ENCODE measurements around the gene SLFN5. TPM values are rescaled to one million over a fixed set of nuclear protein-coding genes. Genes with fewer than 3 reads are reported as not detected.

SLFN5 gene
- polyA plus RNA-seq, 1 of the 3 experiments (the other 2 are of a cell fraction): 1.4 TPM

- TF ChIP-seq TCF12 (IDR thresholded peaks at IDR 0.05) (peak; percentile 18; the same call in 1 of the 2 replicates), JUND (IDR thresholded peaks at IDR 0.05) (no peak)
- no peak overlapping the region for H3K4me3 ChIP-seq (ENCODE audit: low read depth in 2 of 2, low read length in 1 of 2)
- H4K20me1 ChIP-seq (ENCODE audit: insufficient read depth): no peaks in the 10 kb centered on the region
- ChIA-PET POLR2A (no interaction called here), CTCF (no interaction called here)
- no peaks in the 10 kb centered on the region for H3K9me2 ChIP-seq
- H3K36me3 ChIP-seq (replicated peaks in 1 of 2; ENCODE audit: control insufficient read depth in 1 of 2, insufficient read depth in 2 of 2, low read length in 1 of 2): no peaks in the 10 kb centered on the region
- no peaks in the 10 kb centered on the region for H3F3A ChIP-seq (replicated peaks; ENCODE audit: insufficient read depth)
- H3K9me3 ChIP-seq: no peaks in the 10 kb centered on the region
- 23% methylated on average over 1 of the region's 1 CpG for WGBS (ENCODE audit: low lambda C conversion rate)
- no peaks in the 10 kb centered on the region for H3K79me2 ChIP-seq (ENCODE audit: insufficient read depth)
- no peaks in the 10 kb centered on the region; the same call in 1 of the 2 replicates for H3K27me3 ChIP-seq (ENCODE audit: insufficient read depth)
- no peak for DNase-seq
- H3K9ac ChIP-seq: no peak overlapping the region
- H3K4me1 ChIP-seq (ENCODE audit: control insufficient read depth in 1 of 2, insufficient read depth in 2 of 2, low read depth in 1 of 2, low read length in 1 of 2): no peaks in the 10 kb centered on the region
- H2AFZ ChIP-seq (ENCODE audit: low read depth): no peak overlapping the region
- H3K27ac ChIP-seq (ENCODE audit: low read depth in 2 of 2, low read length in 1 of 2): no peak overlapping the region
- no peak overlapping the region for H3K4me2 ChIP-seq
These were observed 48.9 kb downstream of the SLFN5 start for GRCh38 chr17:35291802-35292201.

DNA sequence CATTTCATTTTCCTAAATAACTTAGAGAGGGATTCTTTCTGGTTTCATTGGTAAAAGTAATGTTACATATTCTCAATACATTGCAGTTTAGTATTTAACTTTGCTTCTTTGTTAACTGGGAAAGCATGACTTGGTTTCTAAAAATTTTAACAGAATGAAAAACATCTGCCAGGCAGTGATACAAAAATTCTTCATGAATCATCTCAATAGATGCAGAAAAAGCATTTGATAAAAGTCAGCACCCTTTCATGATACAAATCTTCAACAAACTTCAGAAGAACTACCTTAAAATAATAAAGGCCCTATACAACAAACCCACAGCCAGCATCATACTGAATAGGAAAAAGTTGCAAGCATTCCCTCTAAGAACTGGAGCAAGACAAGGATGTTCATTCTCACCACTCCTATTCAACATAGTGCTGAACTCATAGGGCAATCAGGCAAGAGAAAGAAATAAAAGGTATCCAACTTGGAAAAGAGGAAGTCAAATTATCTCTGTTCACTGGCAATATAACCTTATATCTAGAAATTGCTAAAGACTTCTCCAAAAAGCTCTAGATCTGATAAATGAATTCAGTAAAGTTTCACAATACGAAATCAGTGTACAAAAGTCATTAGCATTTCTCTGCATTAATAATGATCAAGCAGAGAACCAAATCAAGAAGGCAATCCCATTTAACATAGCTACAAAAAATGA, 50.4 kb downstream of the SLFN5 start:
- H3K4me3 ChIP-seq (ENCODE audit: low read depth in 2 of 2, low read length in 1 of 2): no peak overlapping the region
- CTCF ChIA-PET: no interaction called here

More for the DNA sequence above, 50.4 kb downstream of the SLFN5 start:
- Histone ChIP-seq H3K27me3 (ENCODE audit: insufficient read depth) (no peaks in the 10 kb centered on the region; the same call in 1 of the 2 replicates), H2AFZ (ENCODE audit: low read depth) (no peak overlapping the region), H3K9me2 (no peaks in the 10 kb centered on the region), H3K36me3 (replicated peaks in 1 of 2; ENCODE audit: control insufficient read depth in 1 of 2, insufficient read depth in 2 of 2, low read length in 1 of 2) (no peaks in the 10 kb centered on the region), H3K9me3 (no peaks in the 10 kb centered on the region), H3K4me1 (ENCODE audit: control insufficient read depth in 1 of 2, insufficient read depth in 2 of 2, low read depth in 1 of 2, low read length in 1 of 2) (no peaks in the 10 kb centered on the region), H3K27ac (ENCODE audit: low read depth in 2 of 2, low read length in 1 of 2) (no peak overlapping the region), H3K79me2 (ENCODE audit: insufficient read depth) (no peaks in the 10 kb centered on the region), H3K9ac (no peak overlapping the region), H3K4me2 (no peak overlapping the region), H3F3A (replicated peaks; ENCODE audit: insufficient read depth) (no peaks in the 10 kb centered on the region), H4K20me1 (ENCODE audit: insufficient read depth) (no peaks in the 10 kb centered on the region)
- 2% methylated on average over 1 of the region's 1 CpG for WGBS (ENCODE audit: low lambda C conversion rate)
- DNase-seq: no peak
- POLR2A ChIA-PET: no interaction called here
- TF ChIP-seq TEAD4 (IDR thresholded peaks at IDR 0.05; ENCODE audit: borderline replicate concordance, insufficient read depth): no peak
- TF ChIP-seq GABPA (IDR thresholded peaks at IDR 0.05; ENCODE audit: low read depth): no peak
- no peak for TF ChIP-seq SMC3 (IDR thresholded peaks at IDR 0.05; ENCODE audit: low read depth, low read length)
- no peak for TF ChIP-seq FOSL2 (IDR thresholded peaks at IDR 0.05; ENCODE audit: borderline replicate concordance, low read depth)
- TF ChIP-seq ELF1 (IDR thresholded peaks at IDR 0.05): no peak
- no peak for TF ChIP-seq EP300 (IDR thresholded peaks at IDR 0.05; ENCODE audit: borderline replicate concordance in 1 of 2, low read depth in 1 of 2, low read length in 1 of 2)
- no peak for TF ChIP-seq YY1 (IDR thresholded peaks at IDR 0.05; ENCODE audit: low read depth)
- TF ChIP-seq CTCF (IDR thresholded peaks at IDR 0.05): no peak
- TF ChIP-seq, protein P1, sequence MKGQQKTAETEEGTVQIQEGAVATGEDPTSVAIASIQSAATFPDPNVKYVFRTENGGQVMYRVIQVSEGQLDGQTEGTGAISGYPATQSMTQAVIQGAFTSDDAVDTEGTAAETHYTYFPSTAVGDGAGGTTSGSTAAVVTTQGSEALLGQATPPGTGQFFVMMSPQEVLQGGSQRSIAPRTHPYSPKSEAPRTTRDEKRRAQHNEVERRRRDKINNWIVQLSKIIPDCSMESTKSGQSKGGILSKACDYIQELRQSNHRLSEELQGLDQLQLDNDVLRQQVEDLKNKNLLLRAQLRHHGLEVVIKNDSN (IDR thresholded peaks at IDR 0.05; ENCODE audit: borderline replicate concordance, low read depth): no peak
- TF ChIP-seq RAD21 (IDR thresholded peaks at IDR 0.05; ENCODE audit: low read length): no peak
- TF ChIP-seq, protein P2, sequence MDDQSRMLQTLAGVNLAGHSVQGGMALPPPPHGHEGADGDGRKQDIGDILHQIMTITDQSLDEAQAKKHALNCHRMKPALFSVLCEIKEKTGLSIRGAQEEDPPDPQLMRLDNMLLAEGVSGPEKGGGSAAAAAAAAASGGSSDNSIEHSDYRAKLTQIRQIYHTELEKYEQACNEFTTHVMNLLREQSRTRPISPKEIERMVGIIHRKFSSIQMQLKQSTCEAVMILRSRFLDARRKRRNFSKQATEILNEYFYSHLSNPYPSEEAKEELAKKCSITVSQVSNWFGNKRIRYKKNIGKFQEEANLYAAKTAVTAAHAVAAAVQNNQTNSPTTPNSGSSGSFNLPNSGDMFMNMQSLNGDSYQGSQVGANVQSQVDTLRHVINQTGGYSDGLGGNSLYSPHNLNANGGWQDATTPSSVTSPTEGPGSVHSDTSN (IDR thresholded peaks at IDR 0.05): no peak
- TF ChIP-seq NFIC (IDR thresholded peaks at IDR 0.05; ENCODE audit: borderline replicate concordance): no peak
- TF ChIP-seq NRF1 (IDR thresholded peaks at IDR 0.05; ENCODE audit: low read depth, low read length): no peak

Measured in SK-N-SH (cell line).